Posterior cingulate gyrus (tissue), 11 donors: ENCODE results near the gene CAMK1.
A peak's percentile ranks its signal among the peaks of the same experiment; 100 is the strongest.

Source experiments
- DNase-seq, 10 donors: peaks; one replicate each; pipeline versions ENCODE4 v3.0.0 to v3.0.0-alpha.2; 2020 to 2021; ENCODE audit warnings: mixed read lengths in 3 of 10
- intact Hi-C: fragments of 100-400 bp; cut with DNase I; formaldehyde crosslinking; loops from one replicate; pipeline ENCODE4 v1.15.1; 2023

Gene CAMK1

DNA sequence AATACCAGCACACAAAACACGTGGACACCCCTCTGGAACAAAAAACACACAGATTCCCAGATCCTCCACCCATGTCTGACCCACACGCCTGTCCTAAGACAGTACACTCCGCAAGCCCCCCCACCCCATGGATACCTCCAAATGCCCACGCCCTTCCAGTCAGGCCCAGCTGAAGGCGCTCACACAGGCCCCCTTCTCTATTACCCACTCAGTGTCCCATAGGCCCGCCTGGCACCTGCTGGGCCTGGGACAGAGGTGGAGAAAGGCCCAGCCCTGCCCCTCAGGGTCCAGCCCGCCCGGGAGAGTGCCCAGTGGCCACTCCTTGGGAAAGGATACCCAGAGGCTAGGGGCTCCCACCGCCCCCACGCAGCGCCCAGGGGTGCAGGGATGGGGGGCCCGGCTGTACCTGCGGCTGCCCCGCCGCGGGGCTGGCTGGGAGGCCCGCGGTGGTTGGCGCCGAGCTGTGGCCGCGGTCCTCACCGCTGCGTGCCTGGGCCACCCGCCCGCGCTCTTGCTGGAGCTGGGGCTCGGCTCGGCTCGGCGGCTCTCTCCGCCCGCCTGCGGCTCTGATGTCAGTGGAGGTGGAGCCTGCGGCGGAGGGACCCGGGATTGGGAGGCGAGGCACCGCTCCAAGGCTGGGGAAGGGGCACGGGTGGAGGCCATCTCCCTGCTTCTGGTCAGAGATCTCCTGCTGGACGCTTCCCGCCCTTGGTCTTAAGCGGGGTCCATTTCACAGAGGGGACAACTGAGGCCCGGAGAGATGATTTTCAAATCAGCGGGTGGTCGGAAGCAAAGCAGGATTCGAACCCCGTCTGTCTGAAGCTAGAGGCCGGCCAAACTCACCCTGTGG, at the start of gene CAMK1:
Gene CAMK1, minus strand, starts transcription at position 522 of the 850 bp plus-strand sequence. CDS start 2,198 bp downstream, outside the sequence.
- peak; percentile 38 to 97 (median 83) for DNase-seq
- intact Hi-C loops = no loop called here

DNA sequence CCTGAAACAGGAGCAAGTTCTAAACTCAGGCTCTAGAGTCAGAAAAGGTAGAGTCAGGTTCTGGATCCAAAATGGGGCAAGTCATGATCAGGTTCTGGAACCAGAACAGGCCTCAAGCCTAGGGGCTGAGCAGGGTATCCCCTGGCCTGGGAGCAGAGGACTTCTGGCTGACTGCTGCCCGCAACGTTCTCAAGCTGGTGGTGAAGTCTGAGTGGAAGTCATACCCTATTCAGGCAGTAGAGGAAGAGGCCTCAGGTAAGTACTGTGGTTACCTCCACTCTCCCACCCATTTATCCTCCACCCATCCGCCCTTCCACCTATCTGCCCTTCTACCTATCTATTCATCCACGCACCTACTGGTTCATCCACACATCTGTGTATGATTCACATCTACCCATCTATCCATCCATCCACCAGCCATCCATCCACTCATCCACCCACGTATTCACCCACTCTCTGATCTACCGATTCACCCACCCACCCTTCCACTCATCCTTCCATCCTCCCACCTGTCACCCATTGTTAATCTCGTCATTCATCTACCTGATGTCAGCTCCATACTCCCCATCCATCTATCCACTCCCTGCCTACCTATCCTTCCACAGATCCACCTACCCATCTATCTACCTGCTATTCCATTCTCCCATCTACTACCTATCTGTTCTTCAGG, 49.1 kb upstream of the CAMK1 start:
- no peak for DNase-seq
- intact Hi-C loops = no loop called here

DNA sequence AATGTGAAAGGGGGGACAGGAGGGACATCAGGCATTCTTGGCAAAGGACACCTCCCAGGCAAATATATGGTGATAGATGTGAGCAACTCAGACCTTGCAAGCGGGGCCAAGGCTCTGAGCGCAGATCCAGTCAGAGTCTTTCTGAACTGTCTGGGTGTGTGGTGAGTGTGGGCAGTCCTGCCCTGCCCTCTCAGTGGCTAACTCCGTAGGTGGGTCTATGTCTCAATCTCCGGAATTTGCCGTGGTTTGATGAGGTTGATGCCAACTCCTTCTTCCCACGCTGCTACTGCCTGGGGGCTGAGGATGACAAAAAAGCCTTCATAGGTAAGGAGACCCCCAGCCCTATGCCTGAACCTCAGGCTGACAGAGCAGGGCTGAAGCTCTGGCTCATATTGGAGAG, 47.7 kb upstream of the CAMK1 start:
- no peak for DNase-seq

DNA sequence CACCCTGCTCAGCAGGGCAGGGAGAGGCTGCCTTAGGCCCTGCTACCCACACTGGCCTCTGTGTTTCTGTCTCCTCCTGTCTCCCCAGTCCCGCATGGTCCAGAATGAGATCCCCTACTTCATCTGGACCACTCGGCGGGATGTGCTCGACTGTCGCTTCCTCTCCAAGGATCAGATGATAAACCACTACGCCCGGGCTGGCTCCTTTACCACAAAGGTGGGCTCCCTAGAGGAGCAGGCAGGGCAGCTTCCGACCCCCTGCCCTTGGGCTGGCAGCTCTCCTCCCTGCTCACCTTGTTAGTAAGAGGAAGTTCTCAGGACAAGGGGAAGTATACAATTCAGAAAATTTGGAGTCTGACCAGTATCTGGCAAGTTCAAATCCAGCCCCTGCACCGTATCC, 46.2 kb upstream of the CAMK1 start:
- intact Hi-C loops = no loop called here
- no peak for DNase-seq

More for the DNA sequence above, 47.7 kb upstream of the CAMK1 start:
- intact Hi-C loops = no loop called here

DNA sequence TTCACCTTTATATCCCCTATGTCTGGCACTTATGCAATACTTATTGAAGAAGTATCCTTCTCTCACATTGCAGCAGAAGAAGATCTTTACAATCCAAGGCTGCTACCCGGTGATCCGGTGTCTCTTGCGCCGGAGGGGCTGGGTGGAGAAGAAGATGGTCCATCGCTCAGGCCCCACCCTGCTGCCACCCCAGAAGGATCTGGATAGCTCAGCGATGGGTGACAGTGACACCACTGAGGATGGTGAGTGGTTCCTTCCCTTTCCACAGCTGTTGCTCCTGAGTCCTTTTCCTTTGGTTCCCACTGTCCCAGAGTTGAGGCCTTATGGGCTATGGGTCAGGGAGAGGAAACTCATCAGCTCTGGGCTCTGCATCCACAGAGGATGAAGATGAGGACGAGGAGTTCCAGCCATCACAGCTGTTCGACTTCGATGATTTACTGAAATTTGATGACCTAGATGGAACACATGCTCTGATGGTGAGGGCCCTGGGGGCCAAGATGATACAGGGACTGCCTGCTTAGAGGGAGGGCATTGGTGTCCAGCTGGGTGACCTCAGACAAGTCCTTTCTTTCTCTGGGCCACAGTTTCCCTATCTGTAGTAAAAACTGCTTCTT, 43.2 kb upstream of the CAMK1 start:
- no peak for DNase-seq
- intact Hi-C loops = no loop called here

DNA sequence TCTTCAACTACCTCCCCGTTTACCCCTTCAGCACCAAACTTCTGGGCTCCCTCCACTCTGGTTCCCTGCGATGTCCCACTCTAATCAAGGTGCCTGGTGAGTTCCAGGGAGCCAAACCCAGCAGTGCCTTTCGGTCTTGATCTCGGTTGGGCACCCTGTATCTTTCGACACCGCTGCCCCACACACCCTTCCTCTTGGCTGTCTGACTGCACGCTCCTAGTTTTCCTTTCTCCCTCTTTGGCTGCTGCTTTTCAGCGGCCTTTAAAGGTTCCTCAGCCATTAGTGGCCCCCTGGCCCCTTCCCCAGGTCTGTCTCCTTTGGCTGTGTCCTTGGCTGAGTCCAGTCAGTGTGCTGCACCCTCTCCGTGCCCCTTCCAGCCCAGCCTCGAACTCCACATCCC, 41.1 kb upstream of the CAMK1 start:
- intact Hi-C loops = no loop called here

DNA sequence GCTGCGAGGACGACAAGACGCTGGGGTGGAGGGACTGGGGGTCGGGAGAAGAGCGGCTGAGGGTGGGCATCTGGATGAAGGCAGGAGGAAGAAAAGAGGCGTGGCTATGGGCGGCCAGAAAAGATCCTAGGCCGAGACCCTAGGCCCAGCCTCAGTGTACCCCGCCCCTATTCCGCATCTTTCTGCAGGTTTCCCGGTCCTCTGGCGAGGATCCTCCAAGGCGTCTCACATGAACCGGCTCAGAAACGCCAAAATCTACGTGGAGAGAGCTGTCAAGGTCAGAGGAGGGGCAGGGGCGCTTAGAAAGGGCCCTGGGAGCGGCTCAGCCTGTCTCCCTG, 40.7 kb upstream of the CAMK1 start:
- intact Hi-C loops = no loop called here
- DNase-seq = no peak

More for the DNA sequence above, 41.1 kb upstream of the CAMK1 start:
- DNase-seq = no peak

DNA sequence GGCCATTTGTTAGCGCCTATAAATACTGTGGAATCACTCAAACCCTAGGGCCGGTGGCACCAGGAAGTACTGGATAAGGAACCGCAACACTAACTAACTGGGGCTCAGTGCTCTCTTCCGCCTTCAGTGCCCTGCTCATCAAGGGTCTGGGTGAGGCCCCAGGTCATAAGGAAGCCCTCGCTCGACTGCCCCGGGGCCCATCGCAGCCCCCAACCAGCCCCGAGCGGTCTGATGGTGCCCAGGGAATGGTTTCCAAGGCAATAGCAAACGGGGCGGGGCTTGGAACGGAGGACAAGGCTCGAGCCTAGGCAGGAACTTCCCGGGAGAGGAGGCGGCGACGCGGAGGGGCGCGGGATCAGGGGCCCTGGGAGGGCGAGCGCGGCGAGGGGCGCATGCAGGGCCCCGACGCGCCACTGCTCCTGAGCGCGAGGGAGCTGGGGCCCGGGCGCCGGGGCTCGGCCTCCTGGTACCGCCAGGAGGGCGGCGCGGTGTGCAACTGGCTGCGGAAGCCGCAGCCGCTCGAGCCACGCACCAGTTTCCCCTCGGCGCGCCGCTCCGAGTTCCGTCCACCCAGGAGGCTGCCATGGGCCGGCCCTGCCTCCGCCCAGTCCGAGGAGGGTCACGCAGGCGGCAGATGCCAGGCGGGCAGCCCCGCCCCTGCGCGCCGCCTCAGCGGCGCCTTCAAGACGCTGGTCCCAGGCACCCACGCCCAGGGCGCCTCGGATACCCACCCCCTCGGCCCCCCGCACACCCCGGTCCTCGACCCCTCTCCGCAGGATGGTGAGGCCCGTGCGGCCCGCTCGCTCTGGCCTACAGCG, 40.1 kb upstream of the CAMK1 start, which contains the start of gene TTLL3:
Gene TTLL3, plus strand, starts transcription at position 648 of the 818 bp plus-strand sequence. CDS start 400 bp downstream, outside the sequence.
- intact Hi-C loops = no loop called here
- peak; percentile 45 to 94 (median 68) for DNase-seq

DNA sequence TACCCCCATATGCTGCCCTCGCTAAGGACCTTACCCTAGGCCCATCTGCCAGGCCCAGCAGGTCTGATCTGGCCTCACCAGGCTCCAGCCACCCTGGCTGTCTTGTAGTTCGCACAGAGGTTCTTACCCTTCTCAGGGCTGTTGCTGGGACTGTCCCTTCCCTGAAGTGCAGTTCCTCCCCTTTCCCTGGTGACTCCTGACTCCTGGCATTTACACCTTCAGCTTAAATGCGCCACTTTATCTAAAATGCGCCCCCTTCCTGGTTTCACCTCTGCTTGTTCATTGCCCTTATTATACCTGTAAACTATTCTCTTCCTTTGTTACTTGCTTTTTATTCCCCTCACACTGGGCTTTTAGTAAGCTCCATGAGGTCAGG, 39.5 kb upstream of the CAMK1 start:
- intact Hi-C loops = no loop called here
- DNase-seq = no peak

DNA sequence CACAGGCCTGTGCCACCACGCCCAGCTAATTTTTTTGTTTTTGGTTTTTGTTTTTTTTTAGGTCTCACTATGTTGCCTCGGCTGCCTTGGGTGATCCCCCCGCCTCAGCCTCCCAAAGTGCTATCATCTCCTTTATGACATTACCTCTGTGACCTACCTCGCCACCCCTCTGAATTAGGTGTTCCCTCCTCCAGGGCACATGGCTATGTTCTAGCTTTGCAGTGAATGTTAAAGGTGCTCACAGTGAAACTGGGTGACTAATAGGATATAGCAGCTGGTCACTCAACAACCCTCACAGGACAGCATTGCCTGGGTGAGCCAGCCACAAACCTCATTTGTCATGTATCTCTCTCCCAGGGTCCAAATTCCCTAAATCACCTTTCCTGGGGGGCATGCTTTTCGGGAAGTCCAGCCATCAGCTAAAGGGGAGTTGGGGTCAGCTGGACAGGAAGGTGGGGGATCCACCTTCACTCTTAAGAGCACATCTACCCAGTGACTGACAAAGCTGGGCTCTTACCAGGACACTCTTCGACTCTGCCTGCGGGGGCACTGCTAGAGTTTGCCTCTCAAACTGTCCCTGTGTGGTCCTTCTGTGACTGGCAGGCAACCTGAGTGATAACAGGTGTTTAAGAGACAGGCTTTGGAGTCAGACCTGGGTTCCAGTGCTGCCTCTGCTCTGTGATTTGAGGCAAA, 38.7 kb upstream of the CAMK1 start:
- no peak for DNase-seq
- intact Hi-C loops = no loop called here

DNA sequence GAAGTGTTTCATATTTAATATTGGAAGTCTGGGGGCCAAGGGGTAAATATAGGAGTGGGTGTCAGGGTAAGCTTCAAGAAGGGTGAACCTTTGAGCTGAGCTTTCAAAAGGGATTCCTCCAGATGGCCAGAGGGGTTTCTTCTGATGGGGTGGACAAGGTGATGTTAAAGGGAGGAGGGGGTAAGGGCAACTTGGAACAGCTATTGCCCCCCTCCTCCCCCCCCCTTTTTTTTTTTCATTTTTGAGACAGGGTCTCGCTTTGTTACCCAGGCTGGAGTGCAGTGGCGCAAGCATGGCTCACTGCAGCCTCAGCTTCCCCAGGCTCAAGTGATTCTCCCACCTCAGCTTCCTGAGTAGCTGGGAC, 38.2 kb upstream of the CAMK1 start:
- intact Hi-C loops = no loop called here
- no peak for DNase-seq

DNA sequence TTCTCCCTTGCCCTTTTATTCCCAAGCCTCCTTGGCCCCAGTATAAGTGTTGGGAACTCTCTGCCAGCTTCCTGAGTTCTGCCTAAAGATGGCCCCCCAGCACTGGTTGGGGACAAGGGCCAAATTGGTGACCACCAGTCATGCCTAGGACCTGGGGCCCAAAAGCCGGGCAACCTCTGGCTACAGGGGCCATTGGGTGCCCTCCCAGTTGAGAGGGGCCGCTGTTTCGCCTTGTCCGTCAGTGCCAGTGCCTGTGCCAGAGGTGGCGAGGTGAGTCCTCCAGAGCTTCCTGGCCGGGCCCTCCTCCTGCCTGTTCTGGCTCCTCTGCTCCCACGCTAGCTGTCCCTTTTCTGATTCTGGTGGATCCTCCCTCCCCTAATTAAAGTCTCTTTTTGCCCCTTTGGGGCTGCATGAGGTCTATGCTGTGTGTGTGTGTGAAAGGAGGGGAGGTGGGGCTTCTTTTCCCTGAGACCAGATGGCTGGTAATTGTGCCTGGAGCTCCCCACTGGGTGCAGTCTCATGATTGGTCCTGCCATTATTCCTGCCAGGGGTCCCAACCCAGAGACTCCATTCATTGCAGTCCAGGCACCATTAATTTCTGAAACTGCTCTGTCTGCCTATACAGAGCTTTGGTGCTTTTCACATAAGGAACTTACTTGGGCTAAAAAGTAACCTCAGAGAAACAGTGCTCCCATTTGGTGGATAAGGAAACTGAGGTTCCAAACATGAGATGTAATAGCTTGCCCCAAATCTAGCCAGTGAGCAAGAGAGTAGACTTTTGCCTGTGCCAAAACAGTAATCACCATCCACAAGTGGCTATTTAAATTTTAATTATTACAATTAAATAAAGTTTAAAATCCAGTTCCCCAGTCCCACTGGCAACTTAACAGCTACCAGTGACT, 37.2 kb upstream of the CAMK1 start:
- intact Hi-C loops = no loop called here
- DNase-seq = no peak

DNA sequence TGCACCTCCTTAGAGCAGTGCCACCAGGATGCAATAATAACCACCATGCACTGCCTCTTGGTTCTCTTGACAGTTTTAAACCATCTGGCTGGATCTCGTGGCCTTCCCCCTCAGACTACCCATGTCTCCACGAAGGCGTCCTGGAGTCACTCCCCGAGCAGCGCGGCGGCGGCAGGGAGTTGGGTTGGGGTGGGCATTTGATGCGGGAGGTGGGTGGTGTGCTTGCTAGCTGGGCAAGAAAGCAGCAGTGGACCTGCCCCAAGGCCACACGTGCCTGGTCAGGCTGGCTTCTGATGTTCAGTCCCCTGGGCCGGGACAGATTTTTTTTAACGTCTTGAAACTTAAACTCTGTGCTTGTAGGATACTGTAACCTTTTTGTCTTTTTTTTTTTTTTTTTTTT, 36.4 kb upstream of the CAMK1 start:
- no peak for DNase-seq
- intact Hi-C loops = no loop called here

DNA sequence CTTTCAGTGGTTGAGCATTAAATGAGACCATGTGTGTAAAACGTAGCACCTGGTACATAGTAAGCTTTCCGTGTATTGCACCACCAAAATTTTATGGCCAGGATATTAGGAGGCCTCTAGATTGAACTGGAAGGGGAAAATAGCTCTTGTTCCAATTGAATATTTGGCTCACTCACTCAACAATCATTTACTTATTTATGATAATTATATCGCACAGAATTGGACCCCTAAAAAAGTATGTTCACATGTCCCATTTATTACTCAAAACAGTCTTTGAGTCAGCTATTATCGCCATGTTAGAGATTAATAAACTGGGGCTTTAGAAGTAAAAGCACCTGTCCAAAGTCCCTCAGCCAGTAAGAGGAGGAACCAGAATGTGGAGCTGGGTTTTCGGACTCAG, 35.2 kb upstream of the CAMK1 start:
- DNase-seq = no peak
- intact Hi-C loops = no loop called here

DNA sequence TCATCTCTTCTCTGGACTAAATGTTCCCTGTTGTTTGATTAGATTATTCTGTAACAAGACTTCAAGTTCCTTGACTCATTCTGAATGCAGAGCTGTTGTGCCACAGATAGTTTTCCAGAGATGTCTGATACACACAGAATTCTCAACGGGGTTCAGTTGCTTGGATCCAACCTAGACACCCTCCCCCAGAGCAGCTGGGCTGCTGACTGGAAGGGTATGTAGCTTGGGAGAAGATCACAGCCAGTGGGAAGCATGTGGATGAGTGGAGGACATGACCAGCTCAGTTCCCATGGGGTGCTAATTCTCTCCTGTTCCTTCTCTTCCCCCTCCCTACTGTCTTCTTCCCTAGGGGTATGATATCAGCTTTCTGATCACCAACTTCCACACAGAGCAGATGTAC, 33.7 kb upstream of the CAMK1 start:
- peak in 8 of 10 donors; percentile 30 to 93 (median 60) for DNase-seq

DNA sequence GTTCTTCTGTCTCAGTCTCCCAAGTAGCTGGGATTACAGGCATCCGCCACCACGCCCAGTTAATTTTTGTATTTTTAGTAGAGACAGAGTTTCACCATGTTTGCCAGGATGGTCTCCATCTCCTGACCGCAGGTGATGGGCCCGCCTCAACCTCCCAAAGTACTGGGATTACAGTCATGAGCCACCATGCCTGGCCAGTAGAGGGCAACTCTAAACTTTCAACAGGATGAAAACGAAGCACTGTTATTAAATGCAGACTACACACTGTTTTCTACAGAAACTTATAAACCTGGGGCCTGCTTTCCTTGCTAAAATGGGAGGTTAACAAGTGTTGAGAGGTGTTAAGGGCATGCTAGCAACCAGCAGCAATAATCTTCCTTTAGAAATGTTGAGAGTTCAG, 30.8 kb upstream of the CAMK1 start:
- DNase-seq = no peak
- intact Hi-C loops = no loop called here

More for the DNA sequence above, 33.7 kb upstream of the CAMK1 start:
- intact Hi-C loops = no loop called here

DNA sequence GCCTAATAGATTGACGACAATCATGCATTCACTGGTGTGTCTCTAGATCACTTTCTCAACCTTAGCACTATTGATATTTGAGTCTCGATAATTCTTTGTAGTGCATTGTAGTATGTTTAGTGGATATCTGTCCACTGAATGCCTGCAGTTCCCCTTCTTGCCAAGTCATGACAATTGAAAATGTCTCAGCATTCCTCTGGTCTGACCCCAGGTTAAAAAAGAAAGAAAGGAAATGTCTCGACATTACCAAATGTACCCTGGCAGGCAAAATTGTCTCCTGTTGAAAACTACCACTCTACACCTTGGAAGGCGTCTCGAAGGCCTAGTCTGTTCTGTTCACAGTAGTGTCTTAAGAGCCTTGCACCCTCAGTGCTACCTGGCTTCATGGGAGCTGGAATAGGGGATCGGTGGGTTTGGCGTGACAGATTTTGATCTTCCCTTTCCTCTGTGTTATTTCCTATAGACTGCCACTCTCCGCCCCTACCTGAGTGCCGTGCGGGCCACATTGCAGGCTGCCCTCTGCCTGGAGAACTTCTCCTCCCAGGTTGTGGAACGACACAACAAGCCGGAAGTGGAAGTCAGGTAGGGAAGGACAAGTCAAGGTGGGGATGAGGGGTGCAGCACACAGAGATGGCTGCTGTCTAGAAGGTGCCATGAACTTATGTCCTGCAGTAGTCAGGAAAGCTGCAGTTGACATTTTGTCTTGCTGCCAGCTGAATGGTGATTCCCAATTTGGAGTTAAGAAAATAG, 27.6 kb upstream of the CAMK1 start:
- intact Hi-C loops = no loop called here
- DNase-seq = no peak

DNA sequence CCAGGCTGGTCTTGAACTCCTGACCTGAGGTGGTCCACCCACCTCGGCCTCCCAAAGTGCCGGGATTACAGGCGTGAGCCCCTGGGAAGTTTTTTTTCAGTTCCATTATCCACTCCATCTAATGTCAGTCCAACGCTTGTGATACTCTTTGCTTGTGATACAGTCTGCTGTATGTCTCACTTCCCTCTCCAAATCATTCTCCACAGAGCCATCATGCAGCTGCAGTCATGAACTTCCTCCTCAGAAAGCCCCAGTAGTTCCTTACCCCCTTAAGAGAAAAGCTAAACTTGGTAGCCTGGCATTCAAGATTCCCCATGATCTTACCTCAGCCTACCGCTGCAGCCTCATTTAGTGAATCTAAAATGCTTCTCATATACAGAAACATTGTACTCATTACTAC, 25.5 kb upstream of the CAMK1 start:
- intact Hi-C loops = no loop called here
- no peak for DNase-seq
